Measurements from ENCODE around the gene IFT27. TPM values are rescaled to one million over a fixed set of nuclear protein-coding genes. Genes with fewer than 3 reads are reported as not detected.

The IFT27 gene, protein sequence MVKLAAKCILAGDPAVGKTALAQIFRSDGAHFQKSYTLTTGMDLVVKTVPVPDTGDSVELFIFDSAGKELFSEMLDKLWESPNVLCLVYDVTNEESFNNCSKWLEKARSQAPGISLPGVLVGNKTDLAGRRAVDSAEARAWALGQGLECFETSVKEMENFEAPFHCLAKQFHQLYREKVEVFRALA
- total RNA-seq: 23.3 TPM
- 10 to 100 TPM; 19.2 to 26.7 (median 24.2) TPM for polyA plus RNA-seq (ENCODE audit: insufficient read depth in 1 of 8, insufficient read length in 8 of 8, low replicate concordance in 1 of 8)
- long read RNA-seq, donor 1, partial matches to known transcripts: 0 of 1 reads
- long read RNA-seq, donor 1, other reads (novel, unspliced or antisense): 0 of 1 reads
- long read RNA-seq, donor 2, partial matches to known transcripts: 0 of 2 reads
- long read RNA-seq, donor 2, other reads (novel, unspliced or antisense): 0 of 2 reads
- long read RNA-seq, donor 3, transcript IFT27-205 (7 exons, 1,095 nt): major isoform, 14 of 14 reads
- long read RNA-seq, donor 3, partial matches to known transcripts: 0 of 14 reads
- long read RNA-seq, donor 3, other reads (novel, unspliced or antisense): 0 of 14 reads
- long read RNA-seq, donor 4, transcript IFT27-205 (7 exons, 1,095 nt): major isoform, 6 of 6 reads
- long read RNA-seq, donor 4, partial matches to known transcripts: 0 of 6 reads
- long read RNA-seq, donor 4, other reads (novel, unspliced or antisense): 0 of 6 reads
- long read RNA-seq, donor 5, transcript IFT27-205 (7 exons, 1,095 nt): major isoform, 28 of 28 reads
- long read RNA-seq, donor 5, partial matches to known transcripts: 0 of 28 reads
- long read RNA-seq, donor 5, other reads (novel, unspliced or antisense): 0 of 28 reads
- long read RNA-seq, donor 6, transcript IFT27-205 (7 exons, 1,095 nt): major isoform, 19 of 20 reads
- long read RNA-seq, donor 6, partial matches to known transcripts: 0 of 20 reads
- long read RNA-seq, donor 6, other reads (novel, unspliced or antisense): 0 of 20 reads
- long read RNA-seq, donor 7, transcript IFT27-205 (7 exons, 1,095 nt): major isoform, 6 of 7 reads
- long read RNA-seq, donor 7, partial matches to known transcripts: 0 of 7 reads
- long read RNA-seq, donor 7, other reads (novel, unspliced or antisense): 0 of 7 reads
- long read RNA-seq, donor 8, transcript IFT27-205 (7 exons, 1,095 nt): major isoform, 6 of 7 reads
- long read RNA-seq, donor 8, partial matches to known transcripts: 0 of 7 reads
- long read RNA-seq, donor 8, other reads (novel, unspliced or antisense): 0 of 7 reads
- long read RNA-seq, donor 9, transcript IFT27-205 (7 exons, 1,095 nt): major isoform, 5 of 5 reads
- long read RNA-seq, donor 9, partial matches to known transcripts: 0 of 5 reads
- long read RNA-seq, donor 9, other reads (novel, unspliced or antisense): 0 of 5 reads
- long read RNA-seq, donor 10, transcript IFT27-205 (7 exons, 1,095 nt): major isoform, 6 of 7 reads
- long read RNA-seq, donor 10, partial matches to known transcripts: 0 of 7 reads
- long read RNA-seq, donor 10, other reads (novel, unspliced or antisense): 0 of 7 reads
- long read RNA-seq, donor 11, transcript IFT27-205 (7 exons, 1,095 nt): major isoform, 8 of 8 reads
- long read RNA-seq, donor 11, partial matches to known transcripts: 0 of 8 reads
- long read RNA-seq, donor 11, other reads (novel, unspliced or antisense): 0 of 8 reads

DNA sequence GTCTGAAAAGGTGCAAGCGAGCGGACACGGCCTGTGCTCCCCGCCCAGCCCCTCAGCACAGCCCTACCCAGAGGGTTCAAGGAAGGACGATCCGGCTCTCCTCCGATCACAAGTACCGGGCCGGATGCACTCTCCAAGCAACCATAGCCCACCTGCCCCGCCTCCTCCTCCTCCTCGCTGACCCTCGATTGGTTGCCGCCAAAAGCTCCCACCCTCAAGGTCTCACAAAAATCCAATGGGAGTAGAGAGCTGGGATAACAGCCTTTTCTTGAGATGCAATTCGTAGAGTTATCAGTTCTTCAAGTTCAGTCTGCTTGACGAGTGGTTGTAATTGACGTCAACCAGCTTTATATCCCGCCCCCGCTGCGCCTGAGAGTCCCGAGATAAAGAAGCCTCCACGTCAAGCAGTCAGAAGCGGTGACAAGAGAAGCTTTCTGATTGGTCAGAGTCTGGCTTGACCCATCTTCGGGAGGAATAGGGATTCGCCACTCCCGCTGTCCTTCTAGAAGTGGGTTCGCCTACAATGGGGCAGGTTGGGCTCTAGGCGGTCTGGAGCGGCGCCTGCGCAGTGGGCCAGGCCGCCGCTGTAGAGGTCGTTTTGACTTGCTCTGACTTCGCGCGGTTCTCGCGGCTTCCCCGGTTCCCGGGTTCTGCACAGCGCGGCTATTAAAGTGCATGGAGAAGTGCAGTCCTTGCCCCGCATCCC, at the start of gene IFT27:
Gene IFT27 (minus strand): TSS at position 156 of the 706 bp plus-strand sequence. CDS start 412 bp downstream, outside the sequence.
- Histone ChIP-seq H3K27me3 (ENCODE audit: control insufficient read depth, insufficient read depth, low read length) (peaks cover 3% of the 10 kb centered on the region), H3K4me3 (ENCODE audit: low read length) (peak within 1 kb of the TSS; percentile 82), H3K9me3 (replicated peaks; ENCODE audit: control insufficient read depth, low read depth, low read length) (no peaks in the 10 kb centered on the region), H3K27ac (ENCODE audit: low read length) (peak within 1 kb of the TSS; percentile 74), H3K36me3 (ENCODE audit: control insufficient read depth, insufficient read depth, low read length) (peaks cover 9% of the 10 kb centered on the region), H3K4me1 (ENCODE audit: control insufficient read depth, insufficient read depth, low read length) (peaks cover 11% of the 10 kb centered on the region)
- WGBS (ENCODE audit: insufficient coverage): under 1% methylated on average over 33 of the region's 43 CpGs
- peak; percentile 100 for DNase-seq

DNA sequence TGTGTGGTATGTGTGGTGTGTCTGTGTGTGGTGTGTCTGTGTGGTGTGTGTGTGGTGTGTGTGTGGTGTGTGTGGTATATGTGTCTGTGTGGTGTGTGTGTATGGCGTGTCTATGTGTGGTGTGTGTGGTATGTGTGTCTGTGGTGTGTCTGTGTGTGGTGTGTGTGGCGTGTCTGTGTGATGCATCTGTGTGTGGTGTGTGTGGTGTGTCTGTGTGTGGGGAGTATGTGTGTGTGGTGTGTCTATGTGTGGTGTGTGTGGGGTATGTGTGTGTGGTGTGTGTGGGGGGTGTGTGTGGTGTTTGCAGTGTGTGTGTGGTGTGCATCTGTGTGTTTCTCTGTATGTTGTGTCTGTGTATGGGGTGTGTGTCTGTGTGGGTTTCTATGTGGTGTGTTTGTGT, 48.7 kb upstream of the IFT27 start:
- no peak overlapping the region for H3K27ac ChIP-seq (ENCODE audit: low read length)
- H3K9me3 ChIP-seq (replicated peaks; ENCODE audit: control insufficient read depth, low read depth, low read length): no peaks in the 10 kb centered on the region

DNA sequence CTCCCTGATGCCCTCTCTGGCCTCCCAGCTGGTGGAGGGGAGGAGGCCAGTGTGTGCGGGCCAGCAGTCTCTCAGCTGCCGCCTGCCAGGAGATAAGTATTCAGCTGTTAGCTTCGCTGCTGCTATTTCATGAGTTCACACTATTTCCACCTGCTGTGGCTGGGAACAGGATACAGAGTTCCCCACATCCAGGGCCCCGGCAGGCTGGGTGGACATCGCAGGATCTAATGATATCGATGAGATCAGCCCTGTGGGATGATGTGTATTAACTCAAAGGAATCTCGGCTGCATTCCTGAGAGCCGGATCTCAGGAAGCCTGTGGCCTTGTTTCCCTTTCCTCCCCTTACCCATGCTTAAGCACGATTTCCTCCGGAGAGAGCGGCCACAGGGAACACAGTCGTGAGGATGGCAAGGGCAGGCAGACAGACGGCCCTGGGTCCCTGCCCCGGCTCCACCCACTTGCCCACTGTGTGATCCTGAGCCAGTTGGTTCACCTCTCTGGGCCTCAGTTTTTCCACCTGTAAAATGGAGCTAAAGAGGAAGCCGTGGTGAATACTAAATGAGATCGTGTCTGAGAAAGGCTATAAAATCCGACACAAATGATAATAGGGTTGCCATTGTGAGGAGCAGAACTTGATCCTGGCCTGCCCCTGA, 47.4 kb upstream of the IFT27 start:
- H3K4me1 ChIP-seq (ENCODE audit: control insufficient read depth, insufficient read depth, low read length): peaks cover 26% of the 10 kb centered on the region
- 66% methylated on average over 6 of the region's 17 CpGs for WGBS (ENCODE audit: insufficient coverage)
- H3K9me3 ChIP-seq (replicated peaks; ENCODE audit: control insufficient read depth, low read depth, low read length): no peaks in the 10 kb centered on the region
- H3K36me3 ChIP-seq (ENCODE audit: control insufficient read depth, insufficient read depth, low read length): no peaks in the 10 kb centered on the region
- peak; percentile 88 for DNase-seq
- peaks cover 26% of the 10 kb centered on the region for H3K27me3 ChIP-seq (ENCODE audit: control insufficient read depth, insufficient read depth, low read length)
- no peak overlapping the region for H3K4me3 ChIP-seq (ENCODE audit: low read length)
- peak overlapping the region; percentile 68 for H3K27ac ChIP-seq (ENCODE audit: low read length)

More for the DNA sequence above, 48.7 kb upstream of the IFT27 start:
- no peak overlapping the region for H3K4me3 ChIP-seq (ENCODE audit: low read length)
- DNase-seq: no peak
- WGBS (ENCODE audit: insufficient coverage): 95% methylated on average over 2 of the region's 2 CpGs
- H3K27me3 ChIP-seq (ENCODE audit: control insufficient read depth, insufficient read depth, low read length): peaks cover 14% of the 10 kb centered on the region
- peaks cover 21% of the 10 kb centered on the region for H3K4me1 ChIP-seq (ENCODE audit: control insufficient read depth, insufficient read depth, low read length)
- no peaks in the 10 kb centered on the region for H3K36me3 ChIP-seq (ENCODE audit: control insufficient read depth, insufficient read depth, low read length)

DNA sequence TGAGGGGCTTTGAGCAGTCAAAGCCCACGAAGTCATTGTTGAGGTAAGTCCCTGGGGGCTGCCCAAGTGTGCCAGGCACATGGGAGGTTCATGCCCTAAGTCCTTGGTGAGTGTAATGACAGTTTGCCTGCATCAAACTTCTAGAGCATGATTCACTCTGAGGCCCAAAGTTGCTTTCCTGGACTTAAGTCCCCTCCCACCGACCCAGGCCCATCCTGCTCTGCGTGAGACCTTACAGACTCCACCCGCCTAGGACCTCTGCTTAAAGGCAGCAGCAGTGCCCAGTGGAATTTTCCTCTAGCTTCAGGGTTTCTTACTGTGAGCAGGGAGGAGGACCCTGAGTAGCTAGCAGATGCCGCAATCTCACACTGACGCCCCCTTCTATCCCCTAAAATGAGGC, 46.7 kb upstream of the IFT27 start:
- no peaks in the 10 kb centered on the region for H3K9me3 ChIP-seq (replicated peaks; ENCODE audit: control insufficient read depth, low read depth, low read length)
- WGBS (ENCODE audit: insufficient coverage): 37% methylated on average over 3 of the region's 6 CpGs

DNA sequence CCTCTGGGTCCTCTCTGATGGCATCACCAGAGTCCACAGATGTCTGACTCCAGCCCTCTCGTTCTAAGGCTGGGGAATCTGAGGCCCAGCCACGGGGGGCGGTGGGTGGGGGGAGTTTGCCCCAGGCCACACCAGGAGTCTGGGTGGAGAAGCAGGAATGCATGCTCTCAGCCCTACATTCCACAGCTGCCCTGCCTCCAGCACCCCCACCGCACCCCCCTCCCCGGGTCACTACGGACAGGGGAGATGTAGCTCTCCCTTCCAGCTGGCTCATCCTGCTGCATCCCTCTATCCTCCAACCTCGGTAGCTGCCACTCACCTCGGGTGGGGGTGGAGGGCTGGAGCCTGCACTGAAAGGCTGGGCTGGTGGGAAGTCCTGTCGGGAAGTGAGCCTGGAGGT, 43.2 kb upstream of the IFT27 start:
- Histone ChIP-seq H3K9me3 (replicated peaks; ENCODE audit: control insufficient read depth, low read depth, low read length) (no peaks in the 10 kb centered on the region), H3K4me1 (ENCODE audit: control insufficient read depth, insufficient read depth, low read length) (peaks cover 37% of the 10 kb centered on the region), H3K27me3 (ENCODE audit: control insufficient read depth, insufficient read depth, low read length) (peaks cover 62% of the 10 kb centered on the region), H3K36me3 (ENCODE audit: control insufficient read depth, insufficient read depth, low read length) (no peaks in the 10 kb centered on the region), H3K27ac (ENCODE audit: low read length) (no peak overlapping the region), H3K4me3 (ENCODE audit: low read length) (no peak overlapping the region)
- DNase-seq: no peak
- WGBS (ENCODE audit: insufficient coverage): no CpG with 5 or more reads among the region's 9 CpGs

More for the DNA sequence above, 46.7 kb upstream of the IFT27 start:
- DNase-seq: no peak
- Histone ChIP-seq H3K27ac (ENCODE audit: low read length) (no peak overlapping the region), H3K4me3 (ENCODE audit: low read length) (no peak overlapping the region), H3K4me1 (ENCODE audit: control insufficient read depth, insufficient read depth, low read length) (peaks cover 26% of the 10 kb centered on the region), H3K36me3 (ENCODE audit: control insufficient read depth, insufficient read depth, low read length) (no peaks in the 10 kb centered on the region), H3K27me3 (ENCODE audit: control insufficient read depth, insufficient read depth, low read length) (peaks cover 31% of the 10 kb centered on the region)

DNA sequence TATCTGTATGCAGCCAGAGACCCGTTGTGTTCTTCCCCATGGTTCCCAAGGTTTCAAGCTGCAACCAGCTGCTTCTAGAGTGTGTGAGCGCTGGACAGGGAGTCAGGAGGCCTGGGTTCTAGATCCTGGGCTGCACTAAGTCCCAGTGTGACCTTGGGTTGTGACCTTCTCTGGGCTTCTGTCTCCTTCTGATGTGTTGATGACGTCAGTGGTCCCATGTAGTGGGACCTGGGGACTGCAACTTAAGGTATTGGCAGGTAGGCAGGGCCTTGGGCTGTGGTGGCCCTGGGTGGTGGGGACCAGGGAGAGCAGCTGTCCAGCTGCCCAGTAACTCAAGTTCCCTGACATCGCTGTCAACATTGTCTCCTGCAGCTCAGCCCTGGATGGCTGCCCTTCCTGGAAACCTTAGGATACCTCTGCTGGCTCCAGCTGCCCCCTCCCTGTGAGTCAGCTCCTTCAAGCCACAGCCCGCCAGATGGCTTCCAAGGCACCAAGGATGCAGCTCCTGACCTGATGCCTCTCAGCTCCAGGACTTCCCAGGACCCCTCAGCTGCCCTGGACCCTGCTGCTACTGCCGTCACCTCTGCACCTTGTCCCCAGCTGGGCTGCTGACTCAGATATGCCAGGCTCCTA, 42.2 kb upstream of the IFT27 start:
- H3K4me3 ChIP-seq (ENCODE audit: low read length): no peak overlapping the region
- peaks cover 71% of the 10 kb centered on the region for H3K27me3 ChIP-seq (ENCODE audit: control insufficient read depth, insufficient read depth, low read length)
- H3K27ac ChIP-seq (ENCODE audit: low read length): no peak overlapping the region
- WGBS (ENCODE audit: insufficient coverage): 84% methylated on average over 6 of the region's 6 CpGs
- DNase-seq: no peak
- no peaks in the 10 kb centered on the region for H3K9me3 ChIP-seq (replicated peaks; ENCODE audit: control insufficient read depth, low read depth, low read length)
- H3K36me3 ChIP-seq (ENCODE audit: control insufficient read depth, insufficient read depth, low read length): no peaks in the 10 kb centered on the region
- H3K4me1 ChIP-seq (ENCODE audit: control insufficient read depth, insufficient read depth, low read length): peaks cover 27% of the 10 kb centered on the region

DNA sequence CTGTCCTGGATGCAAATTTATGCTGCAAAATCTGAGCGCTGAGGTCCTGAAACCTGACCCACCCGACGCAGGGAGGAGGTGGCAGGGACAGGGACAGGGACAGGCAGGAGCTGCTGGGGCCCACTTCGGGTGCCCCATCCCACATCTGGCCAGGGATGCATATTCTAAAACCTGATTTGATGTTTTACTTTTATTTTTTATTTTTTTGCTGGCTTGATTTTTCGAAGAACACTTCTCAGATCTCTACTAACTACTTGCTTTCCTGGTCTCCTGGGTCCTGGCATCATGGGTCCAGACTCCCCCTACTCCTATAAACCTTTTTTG, 41.6 kb upstream of the IFT27 start:
- DNase-seq: no peak

DNA sequence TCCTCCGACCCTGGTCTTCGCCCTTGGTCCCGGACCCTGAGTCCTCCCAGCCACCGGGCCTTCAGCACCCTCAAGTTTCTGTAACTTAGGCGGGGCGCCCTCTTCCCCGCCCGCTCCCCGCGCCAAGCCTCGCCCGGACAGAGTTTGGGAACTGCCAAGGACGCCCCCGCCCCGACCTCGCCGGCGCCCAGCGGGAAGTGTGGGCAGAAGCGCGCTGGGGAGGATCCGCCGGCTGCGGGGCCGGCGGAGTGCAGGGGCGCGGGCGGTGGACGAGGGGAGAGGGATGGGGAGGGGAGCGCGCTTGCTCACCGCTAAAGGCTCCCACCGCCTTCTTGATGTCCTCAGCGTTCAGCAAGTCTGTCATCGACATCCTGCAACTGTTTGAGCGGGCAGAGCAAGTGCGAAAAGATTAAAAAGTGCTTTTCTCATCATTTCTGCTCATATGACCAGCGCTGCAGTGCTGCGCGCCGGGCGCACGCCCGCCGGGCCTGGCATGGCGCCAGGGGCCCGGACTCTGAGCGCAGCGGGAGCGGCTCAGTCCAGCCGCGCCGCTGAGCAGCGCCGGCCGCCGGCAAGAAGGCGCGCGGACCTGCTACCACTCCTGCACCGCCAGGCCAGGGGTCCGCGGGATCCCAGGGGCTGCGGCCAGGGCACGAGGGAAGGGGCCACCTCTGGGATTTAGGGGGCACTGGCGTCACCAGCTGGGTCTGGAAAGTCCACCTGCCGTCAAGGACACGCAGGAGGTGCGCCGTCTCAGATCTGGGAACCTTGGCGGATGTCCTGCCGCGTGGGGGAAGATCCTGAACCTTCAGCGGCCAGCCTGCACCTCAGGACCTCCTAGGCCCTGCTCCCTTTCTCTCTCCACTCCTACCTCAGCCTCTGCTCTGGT, 41.0 kb upstream of the IFT27 start, which contains the start of gene PVALB:
Gene PVALB (minus strand): TSS at position 400 of the 889 bp plus-strand sequence. CDS start 30 bp downstream, at position 370.
- 2% methylated on average over 70 of the region's 75 CpGs for WGBS (ENCODE audit: insufficient coverage)
- Histone ChIP-seq H3K27me3 (ENCODE audit: control insufficient read depth, insufficient read depth, low read length) (peaks cover 72% of the 10 kb centered on the region), H3K27ac (ENCODE audit: low read length) (no peak within 1 kb of the TSS), H3K36me3 (ENCODE audit: control insufficient read depth, insufficient read depth, low read length) (no peaks in the 10 kb centered on the region), H3K4me1 (ENCODE audit: control insufficient read depth, insufficient read depth, low read length) (peaks cover 18% of the 10 kb centered on the region), H3K4me3 (ENCODE audit: low read length) (no peak within 1 kb of the TSS), H3K9me3 (replicated peaks; ENCODE audit: control insufficient read depth, low read depth, low read length) (no peaks in the 10 kb centered on the region)
- DNase-seq: peak; percentile 69

More for the DNA sequence above, 41.6 kb upstream of the IFT27 start:
- Histone ChIP-seq H3K4me1 (ENCODE audit: control insufficient read depth, insufficient read depth, low read length) (peaks cover 21% of the 10 kb centered on the region), H3K27ac (ENCODE audit: low read length) (no peak overlapping the region), H3K9me3 (replicated peaks; ENCODE audit: control insufficient read depth, low read depth, low read length) (no peaks in the 10 kb centered on the region), H3K4me3 (ENCODE audit: low read length) (no peak overlapping the region), H3K36me3 (ENCODE audit: control insufficient read depth, insufficient read depth, low read length) (no peaks in the 10 kb centered on the region), H3K27me3 (ENCODE audit: control insufficient read depth, insufficient read depth, low read length) (peaks cover 72% of the 10 kb centered on the region)
- no CpG with 5 or more reads among the region's 5 CpGs for WGBS (ENCODE audit: insufficient coverage)
